GM12878 (cell line): ENCODE measurements around the gene RMI2. TPM values are rescaled to one million over a fixed set of nuclear protein-coding genes. Genes with fewer than 3 reads are reported as not detected.

Experiments
- ATAC-seq: fragments of 200-7000 bp; cut with Tn5 transposase; 3 replicates; pipeline ENCODE4 v1.9.1; 2020; ENCODE audit warnings: mild to moderate bottlenecking, moderate library complexity
- BruUV-seq: library from RNA; stranded (reverse); fragments of 400-500 nt; replicated peaks from 2 replicates; lab custom pipeline; 2021; lab: Mats Ljungman, UMichigan
- CTCF ChIA-PET: fragments of 300-600 bp; sonication (Branson Sonifier 250); formaldehyde crosslinking; extraction: SDS; loops from one replicate; lab custom pipeline; 2021; ENCODE audit warnings: inconsistent platforms; lab: Yijun Ruan, JAX
- POLR2A ChIA-PET: fragments of 350-600 bp; formaldehyde crosslinking; extraction: SDS; loops from one replicate; lab custom pipeline; 2021; ENCODE audit warnings: inconsistent platforms; lab: Charles Lee
- RAD21 ChIA-PET: fragments of 300-600 bp; sonication (Branson Sonifier 250); formaldehyde crosslinking; loops from one replicate; lab custom pipeline; 2023; ENCODE audit warnings: antibody characterized with exemption; ENCODE audit not compliant: unreplicated experiment; lab: Charles Lee
- SMC1A ChIA-PET: fragments of 300-600 bp; sonication (Branson Sonifier 250); formaldehyde crosslinking; loops from one replicate; lab custom pipeline; 2023; ENCODE audit not compliant: unreplicated experiment, uncharacterized antibody; lab: Charles Lee
- DNase-seq: peaks from one replicate; pipeline ENCODE4 v3.0.0-alpha.2; 2011; ENCODE audit warnings: low read depth, low spot score
- FAIRE-seq: peaks from 3 replicates; lab custom pipeline; 2011; peaks lifted over from hg19 to GRCh38; lab: Jason Lieb, UNC
- H2AFZ ChIP-seq: 2 replicates; pipeline ENCODE4 v1.6.0; 2011; ENCODE audit warnings: low read depth, low read length, control low read depth; ENCODE audit not compliant: control insufficient read depth
- H3K27ac ChIP-seq: 2 replicates; pipeline ENCODE4 v1.5.1; 2011; ENCODE audit warnings: control low read depth; ENCODE audit not compliant: control insufficient read depth, insufficient read depth
- H3K27me3 ChIP-seq, 2 experiments: replicated peaks in 1 of 2; 2 replicates each; pipeline versions ENCODE4 v1.6.0 to v1.6.1; 2011; ENCODE audit warnings: low read length in 1 of 2; ENCODE audit not compliant: control insufficient read depth in 2 of 2, insufficient read depth in 2 of 2
- H3K36me3 ChIP-seq, 2 experiments: 2 replicates each; pipeline ENCODE4 v1.5.1; 2011; ENCODE audit warnings: low read length in 1 of 2; ENCODE audit not compliant: control insufficient read depth in 2 of 2, insufficient read depth in 2 of 2
- H3K4me1 ChIP-seq: 2 replicates; pipeline ENCODE4 v1.6.1; 2011; ENCODE audit warnings: mild to moderate bottlenecking, low read length, moderate library complexity, mixed read lengths; ENCODE audit not compliant: control insufficient read depth, insufficient read depth
- H3K4me2 ChIP-seq: 2 replicates; pipeline ENCODE4 v1.6.0; 2011; ENCODE audit warnings: control low read depth; ENCODE audit not compliant: control insufficient read depth, insufficient read depth
- H3K4me3 ChIP-seq: fragments of 200-600 bp; sonication (generic); 2 replicates; pipeline ENCODE4 v1.5.1; 2016
- H3K79me2 ChIP-seq: 2 replicates; pipeline ENCODE4 v1.6.0; 2011; ENCODE audit warnings: low read length; ENCODE audit not compliant: control insufficient read depth, insufficient read depth
- H3K9ac ChIP-seq: 2 replicates; pipeline ENCODE4 v1.8.0; 2011; ENCODE audit warnings: low read length, control low read depth, mixed read lengths; ENCODE audit not compliant: control insufficient read depth, insufficient read depth
- H3K9me3 ChIP-seq: replicated peaks from 3 replicates; pipeline ENCODE4 v1.5.1; 2011; ENCODE audit warnings: mild to moderate bottlenecking, low read length; ENCODE audit not compliant: control insufficient read depth, insufficient read depth
- H4K20me1 ChIP-seq: 2 replicates; pipeline ENCODE4 v1.6.0; 2011; ENCODE audit not compliant: control insufficient read depth, insufficient read depth
- JUND ChIP-seq: IDR thresholded peaks from 2 replicates; pipeline ENCODE4 v1.6.1; 2012; ENCODE audit warnings: low read depth, mild to moderate bottlenecking, low read length, improper control_type of control experiment, moderate library complexity
- RELA ChIP-seq: fragments of 450-650 bp; IDR thresholded peaks from 2 replicates; pipeline ENCODE4 v1.8.0; 2014; ENCODE audit warnings: borderline replicate concordance; ENCODE audit not compliant: partially characterized antibody
- STAT3 ChIP-seq: IDR thresholded peaks from 2 replicates; pipeline ENCODE4 v1.6.1; 2011; ENCODE audit warnings: low read depth, low read length, improper control_type of control experiment
- ZNF207 ChIP-seq: fragments of 450-650 bp; IDR thresholded peaks from 2 replicates; pipeline ENCODE4 v1.6.1; 2014; ENCODE audit warnings: antibody characterized with exemption, mild to moderate bottlenecking, borderline replicate concordance
- WGBS: methylation state at CpG from one replicate; pipeline ENCODE4 v1.1.6; 2016; ENCODE audit warnings: low lambda C conversion rate; ENCODE audit not compliant: insufficient replicate concordance, insufficient coverage; ENCODE audit errors: missing lambda C conversion rate; 5-methylcytosine and 5-hydroxymethylcytosine counted together
- in situ Hi-C: fragments of 300-500 bp; cut with MboI; formaldehyde crosslinking; loops from 9 replicates; pipeline ENCODE4 v1.14.3; 2018; ENCODE audit warnings: mixed read lengths
- intact Hi-C: fragments of 100-400 bp; cut with micrococcal nuclease; formaldehyde crosslinking; loops from one replicate; pipeline ENCODE4 v1.14.2; 2022; ENCODE audit not compliant: unreplicated experiment
- polyA plus RNA-seq, 11 experiments: library from polyadenylated mRNA; depleted of rRNA in 4 of 11; unstranded in 6 of 11; stranded (reverse) in 5 of 11; fragments of >200 nt; fragmentation: Nextera tagmentation in 4 of 11; fragmentation: Illumina TruSeq in 1 of 11; extraction: Ambion mirVana in 4 of 11; extraction: Trizol in 1 of 11; gene quantifications; 1 replicate in 1 of 11; 2 replicates in 10 of 11; pipeline versions ENCODE4 v1.2.1 to v1.2.3, GENCODE V29; 2011 to 2016; ENCODE audit warnings: inconsistent platforms in 2 of 11, missing spikeins in 2 of 11, low read depth in 1 of 11
- total RNA-seq, 4 experiments: library from RNA; depleted of rRNA in 3 of 4; stranded (reverse); fragments of >200 nt in 3 of 4; fragmentation: Illumina TruSeq in 1 of 4; extraction: Trizol in 1 of 4; gene quantifications; 2 replicates each; pipeline versions ENCODE4 v1.2.1 to v1.2.3, GENCODE V29; 2013 to 2021
- TF ChIP-seq, protein P1 (sequence below): fragments of 450-650 bp; formaldehyde crosslinking; IDR thresholded peaks from 2 replicates; pipeline ENCODE4 v1.5.0; 2022; ENCODE audit warnings: mild to moderate bottlenecking, missing genetic modification characterization
- TF ChIP-seq, protein P2 (sequence below): fragments of 150-350 bp; IDR thresholded peaks from 2 replicates; pipeline ENCODE4 v1.6.1; 2016; ENCODE audit warnings: low read depth, low read length
- TF ChIP-seq, protein P3 (sequence below): fragments of 450-650 bp; IDR thresholded peaks from 2 replicates; pipeline ENCODE4 v1.6.1; 2018; ENCODE audit warnings: mild to moderate bottlenecking, low read depth, moderate library complexity; ENCODE audit not compliant: partially characterized antibody
- TF ChIP-seq, protein P4 (sequence below): fragments of 450-650 bp; IDR thresholded peaks from 2 replicates; pipeline ENCODE4 v1.6.1; 2016; ENCODE audit warnings: mild to moderate bottlenecking, moderate library complexity, borderline replicate concordance

The RMI2 gene
- total and polyA plus RNA-seq, 10 of the 15 experiments (the other 5 are each of a cell fraction or from before 2014, with no cell fraction given), result 9.6 to 68.8 (median 32.1) TPM

DNA sequence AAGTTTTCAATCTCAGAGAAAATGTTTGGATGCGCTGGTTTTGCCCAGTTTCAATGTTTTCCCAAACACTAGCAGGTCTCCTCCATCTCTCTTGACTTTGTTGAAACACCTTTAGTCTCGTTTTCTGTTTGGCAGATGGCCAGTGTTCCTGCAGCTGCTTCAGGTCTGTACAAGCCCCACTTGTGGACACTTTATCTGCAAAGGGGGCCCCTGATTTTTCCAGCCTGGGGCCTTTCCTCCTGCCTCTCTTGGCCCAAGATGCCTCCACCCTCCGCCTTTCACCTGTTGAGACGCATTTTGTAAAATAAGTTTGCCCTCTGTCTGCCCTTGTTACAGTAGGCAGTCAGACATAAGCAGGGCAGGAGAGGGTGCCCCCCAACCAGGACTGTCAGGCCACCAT lies 42.3 kb upstream of the RMI2 start:
- ChIA-PET POLR2A (interaction anchor here (0.5 to 1.0 kb wide), 2 partner anchors 49 to 334 kb away, joined by 3 to 7 read pairs; no protein-coding TSS in a partner anchor), CTCF (interaction anchor here (1.9 kb wide), 1 partner anchor 51 kb away, joined by 8 read pairs; no protein-coding TSS in a partner anchor), SMC1A (interaction anchor here (0.7 to 8.4 kb wide), 4 partner anchors 15 to 78 kb away, joined by 3 to 108 read pairs (median 3); partner anchors contain the start of gene SOCS1), RAD21 (no interaction called here)
- Histone ChIP-seq H3K36me3 (no peaks in the 10 kb centered on the region), H3K4me2 (no peak overlapping the region; the same call in 1 of the 2 replicates), H3K4me1 (peaks cover 54% of the 10 kb centered on the region), H3K27ac (no peak overlapping the region), H3K9ac (no peak overlapping the region), H3K79me2 (no peaks in the 10 kb centered on the region; the same call in 1 of the 2 replicates), H3K27me3 (no peaks in the 10 kb centered on the region), H2AFZ (no peak overlapping the region), H4K20me1 (no peaks in the 10 kb centered on the region), H3K4me3 (no peak overlapping the region), H3K9me3 (peaks cover 2% of the 10 kb centered on the region; the same call in 2 of the 3 replicates)
- ATAC-seq, result no peak
- WGBS, result 41% methylated on average over 4 of the region's 4 CpGs
- no peak for DNase-seq
- in situ Hi-C loops, result loop anchor here (10.0 kb wide), 1 partner anchor 998 kb away; no protein-coding TSS in a partner anchor
- intact Hi-C loops, result no loop called here
- FAIRE-seq, result no peak
- no TSS peak for BruUV-seq
- TF ChIP-seq JUND (no peak), RELA (no peak), ZNF207 (no peak), STAT3 (no peak)
- TF ChIP-seq, protein P1, sequence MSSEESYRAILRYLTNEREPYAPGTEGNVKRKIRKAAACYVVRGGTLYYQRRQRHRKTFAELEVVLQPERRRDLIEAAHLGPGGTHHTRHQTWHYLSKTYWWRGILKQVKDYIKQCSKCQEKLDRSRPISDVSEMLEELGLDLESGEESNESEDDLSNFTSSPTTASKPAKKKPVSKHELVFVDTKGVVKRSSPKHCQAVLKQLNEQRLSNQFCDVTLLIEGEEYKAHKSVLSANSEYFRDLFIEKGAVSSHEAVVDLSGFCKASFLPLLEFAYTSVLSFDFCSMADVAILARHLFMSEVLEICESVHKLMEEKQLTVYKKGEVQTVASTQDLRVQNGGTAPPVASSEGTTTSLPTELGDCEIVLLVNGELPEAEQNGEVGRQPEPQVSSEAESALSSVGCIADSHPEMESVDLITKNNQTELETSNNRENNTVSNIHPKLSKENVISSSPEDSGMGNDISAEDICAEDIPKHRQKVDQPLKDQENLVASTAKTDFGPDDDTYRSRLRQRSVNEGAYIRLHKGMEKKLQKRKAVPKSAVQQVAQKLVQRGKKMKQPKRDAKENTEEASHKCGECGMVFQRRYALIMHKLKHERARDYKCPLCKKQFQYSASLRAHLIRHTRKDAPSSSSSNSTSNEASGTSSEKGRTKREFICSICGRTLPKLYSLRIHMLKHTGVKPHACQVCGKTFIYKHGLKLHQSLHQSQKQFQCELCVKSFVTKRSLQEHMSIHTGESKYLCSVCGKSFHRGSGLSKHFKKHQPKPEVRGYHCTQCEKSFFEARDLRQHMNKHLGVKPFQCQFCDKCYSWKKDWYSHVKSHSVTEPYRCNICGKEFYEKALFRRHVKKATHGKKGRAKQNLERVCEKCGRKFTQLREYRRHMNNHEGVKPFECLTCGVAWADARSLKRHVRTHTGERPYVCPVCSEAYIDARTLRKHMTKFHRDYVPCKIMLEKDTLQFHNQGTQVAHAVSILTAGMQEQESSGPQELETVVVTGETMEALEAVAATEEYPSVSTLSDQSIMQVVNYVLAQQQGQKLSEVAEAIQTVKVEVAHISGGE, result no peak
- TF ChIP-seq, protein P2, sequence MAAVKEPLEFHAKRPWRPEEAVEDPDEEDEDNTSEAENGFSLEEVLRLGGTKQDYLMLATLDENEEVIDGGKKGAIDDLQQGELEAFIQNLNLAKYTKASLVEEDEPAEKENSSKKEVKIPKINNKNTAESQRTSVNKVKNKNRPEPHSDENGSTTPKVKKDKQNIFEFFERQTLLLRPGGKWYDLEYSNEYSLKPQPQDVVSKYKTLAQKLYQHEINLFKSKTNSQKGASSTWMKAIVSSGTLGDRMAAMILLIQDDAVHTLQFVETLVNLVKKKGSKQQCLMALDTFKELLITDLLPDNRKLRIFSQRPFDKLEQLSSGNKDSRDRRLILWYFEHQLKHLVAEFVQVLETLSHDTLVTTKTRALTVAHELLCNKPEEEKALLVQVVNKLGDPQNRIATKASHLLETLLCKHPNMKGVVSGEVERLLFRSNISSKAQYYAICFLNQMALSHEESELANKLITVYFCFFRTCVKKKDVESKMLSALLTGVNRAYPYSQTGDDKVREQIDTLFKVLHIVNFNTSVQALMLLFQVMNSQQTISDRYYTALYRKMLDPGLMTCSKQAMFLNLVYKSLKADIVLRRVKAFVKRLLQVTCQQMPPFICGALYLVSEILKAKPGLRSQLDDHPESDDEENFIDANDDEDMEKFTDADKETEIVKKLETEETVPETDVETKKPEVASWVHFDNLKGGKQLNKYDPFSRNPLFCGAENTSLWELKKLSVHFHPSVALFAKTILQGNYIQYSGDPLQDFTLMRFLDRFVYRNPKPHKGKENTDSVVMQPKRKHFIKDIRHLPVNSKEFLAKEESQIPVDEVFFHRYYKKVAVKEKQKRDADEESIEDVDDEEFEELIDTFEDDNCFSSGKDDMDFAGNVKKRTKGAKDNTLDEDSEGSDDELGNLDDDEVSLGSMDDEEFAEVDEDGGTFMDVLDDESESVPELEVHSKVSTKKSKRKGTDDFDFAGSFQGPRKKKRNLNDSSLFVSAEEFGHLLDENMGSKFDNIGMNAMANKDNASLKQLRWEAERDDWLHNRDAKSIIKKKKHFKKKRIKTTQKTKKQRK, result no peak
- TF ChIP-seq, protein P3, sequence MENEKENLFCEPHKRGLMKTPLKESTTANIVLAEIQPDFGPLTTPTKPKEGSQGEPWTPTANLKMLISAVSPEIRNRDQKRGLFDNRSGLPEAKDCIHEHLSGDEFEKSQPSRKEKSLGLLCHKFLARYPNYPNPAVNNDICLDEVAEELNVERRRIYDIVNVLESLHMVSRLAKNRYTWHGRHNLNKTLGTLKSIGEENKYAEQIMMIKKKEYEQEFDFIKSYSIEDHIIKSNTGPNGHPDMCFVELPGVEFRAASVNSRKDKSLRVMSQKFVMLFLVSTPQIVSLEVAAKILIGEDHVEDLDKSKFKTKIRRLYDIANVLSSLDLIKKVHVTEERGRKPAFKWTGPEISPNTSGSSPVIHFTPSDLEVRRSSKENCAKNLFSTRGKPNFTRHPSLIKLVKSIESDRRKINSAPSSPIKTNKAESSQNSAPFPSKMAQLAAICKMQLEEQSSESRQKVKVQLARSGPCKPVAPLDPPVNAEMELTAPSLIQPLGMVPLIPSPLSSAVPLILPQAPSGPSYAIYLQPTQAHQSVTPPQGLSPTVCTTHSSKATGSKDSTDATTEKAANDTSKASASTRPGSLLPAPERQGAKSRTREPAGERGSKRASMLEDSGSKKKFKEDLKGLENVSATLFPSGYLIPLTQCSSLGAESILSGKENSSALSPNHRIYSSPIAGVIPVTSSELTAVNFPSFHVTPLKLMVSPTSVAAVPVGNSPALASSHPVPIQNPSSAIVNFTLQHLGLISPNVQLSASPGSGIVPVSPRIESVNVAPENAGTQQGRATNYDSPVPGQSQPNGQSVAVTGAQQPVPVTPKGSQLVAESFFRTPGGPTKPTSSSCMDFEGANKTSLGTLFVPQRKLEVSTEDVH, result no peak
- TF ChIP-seq, protein P4, sequence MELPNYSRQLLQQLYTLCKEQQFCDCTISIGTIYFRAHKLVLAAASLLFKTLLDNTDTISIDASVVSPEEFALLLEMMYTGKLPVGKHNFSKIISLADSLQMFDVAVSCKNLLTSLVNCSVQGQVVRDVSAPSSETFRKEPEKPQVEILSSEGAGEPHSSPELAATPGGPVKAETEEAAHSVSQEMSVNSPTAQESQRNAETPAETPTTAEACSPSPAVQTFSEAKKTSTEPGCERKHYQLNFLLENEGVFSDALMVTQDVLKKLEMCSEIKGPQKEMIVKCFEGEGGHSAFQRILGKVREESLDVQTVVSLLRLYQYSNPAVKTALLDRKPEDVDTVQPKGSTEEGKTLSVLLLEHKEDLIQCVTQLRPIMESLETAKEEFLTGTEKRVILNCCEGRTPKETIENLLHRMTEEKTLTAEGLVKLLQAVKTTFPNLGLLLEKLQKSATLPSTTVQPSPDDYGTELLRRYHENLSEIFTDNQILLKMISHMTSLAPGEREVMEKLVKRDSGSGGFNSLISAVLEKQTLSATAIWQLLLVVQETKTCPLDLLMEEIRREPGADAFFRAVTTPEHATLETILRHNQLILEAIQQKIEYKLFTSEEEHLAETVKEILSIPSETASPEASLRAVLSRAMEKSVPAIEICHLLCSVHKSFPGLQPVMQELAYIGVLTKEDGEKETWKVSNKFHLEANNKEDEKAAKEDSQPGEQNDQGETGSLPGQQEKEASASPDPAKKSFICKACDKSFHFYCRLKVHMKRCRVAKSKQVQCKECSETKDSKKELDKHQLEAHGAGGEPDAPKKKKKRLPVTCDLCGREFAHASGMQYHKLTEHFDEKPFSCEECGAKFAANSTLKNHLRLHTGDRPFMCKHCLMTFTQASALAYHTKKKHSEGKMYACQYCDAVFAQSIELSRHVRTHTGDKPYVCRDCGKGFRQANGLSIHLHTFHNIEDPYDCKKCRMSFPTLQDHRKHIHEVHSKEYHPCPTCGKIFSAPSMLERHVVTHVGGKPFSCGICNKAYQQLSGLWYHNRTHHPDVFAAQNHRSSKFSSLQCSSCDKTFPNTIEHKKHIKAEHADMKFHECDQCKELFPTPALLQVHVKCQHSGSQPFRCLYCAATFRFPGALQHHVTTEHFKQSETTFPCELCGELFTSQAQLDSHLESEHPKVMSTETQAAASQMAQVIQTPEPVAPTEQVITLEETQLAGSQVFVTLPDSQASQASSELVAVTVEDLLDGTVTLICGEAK, result peak; percentile 37; the same call in 1 of the 2 replicates
